ENCODE results near the gene IFT172.

The IFT172 gene

DNA sequence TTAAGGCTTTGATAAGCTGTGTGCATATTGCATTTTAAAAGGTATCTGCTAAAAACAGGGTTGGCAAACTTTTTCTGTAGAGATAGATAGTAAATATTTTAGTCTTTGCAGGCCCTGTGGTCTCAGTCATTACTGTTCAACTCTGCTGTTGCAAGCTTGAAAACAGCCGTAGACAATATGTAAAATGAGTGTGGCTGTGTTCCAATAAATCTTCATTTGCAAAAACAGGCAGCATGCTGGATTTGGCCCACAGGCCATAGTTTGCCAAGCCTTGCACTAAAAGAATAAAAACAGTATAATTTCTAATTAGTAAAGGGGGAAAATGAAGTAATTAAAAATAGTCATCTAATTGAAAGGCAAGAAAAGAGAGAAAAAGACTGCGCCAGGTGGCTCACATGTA lies 42.4 kb upstream of the IFT172 start:
- no peaks in the 10 kb centered on the region for H3K9me3 ChIP-seq (ENCODE audit: control insufficient read depth, insufficient read depth, low read length)
- no peaks in the 10 kb centered on the region for H3F3A ChIP-seq (ENCODE audit: control insufficient read depth, insufficient read depth)
- H3K4me1 ChIP-seq (ENCODE audit: control insufficient read depth, low read length): no peaks in the 10 kb centered on the region
- H3K27me3 ChIP-seq (ENCODE audit: control insufficient read depth, low read length): peaks cover 8% of the 10 kb centered on the region
- no peaks in the 10 kb centered on the region for H3K36me3 ChIP-seq (ENCODE audit: control insufficient read depth, low read length)
- H3K79me2 ChIP-seq (ENCODE audit: control insufficient read depth, low read length): no peaks in the 10 kb centered on the region
- no peak overlapping the region for H3K4me2 ChIP-seq (ENCODE audit: low read length)
- TF ChIP-seq, protein P1, sequence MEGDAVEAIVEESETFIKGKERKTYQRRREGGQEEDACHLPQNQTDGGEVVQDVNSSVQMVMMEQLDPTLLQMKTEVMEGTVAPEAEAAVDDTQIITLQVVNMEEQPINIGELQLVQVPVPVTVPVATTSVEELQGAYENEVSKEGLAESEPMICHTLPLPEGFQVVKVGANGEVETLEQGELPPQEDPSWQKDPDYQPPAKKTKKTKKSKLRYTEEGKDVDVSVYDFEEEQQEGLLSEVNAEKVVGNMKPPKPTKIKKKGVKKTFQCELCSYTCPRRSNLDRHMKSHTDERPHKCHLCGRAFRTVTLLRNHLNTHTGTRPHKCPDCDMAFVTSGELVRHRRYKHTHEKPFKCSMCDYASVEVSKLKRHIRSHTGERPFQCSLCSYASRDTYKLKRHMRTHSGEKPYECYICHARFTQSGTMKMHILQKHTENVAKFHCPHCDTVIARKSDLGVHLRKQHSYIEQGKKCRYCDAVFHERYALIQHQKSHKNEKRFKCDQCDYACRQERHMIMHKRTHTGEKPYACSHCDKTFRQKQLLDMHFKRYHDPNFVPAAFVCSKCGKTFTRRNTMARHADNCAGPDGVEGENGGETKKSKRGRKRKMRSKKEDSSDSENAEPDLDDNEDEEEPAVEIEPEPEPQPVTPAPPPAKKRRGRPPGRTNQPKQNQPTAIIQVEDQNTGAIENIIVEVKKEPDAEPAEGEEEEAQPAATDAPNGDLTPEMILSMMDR (IDR thresholded peaks at IDR 0.05; ENCODE audit: low read depth, low read length, poor library complexity, severe bottlenecking): no peak
- no peak for TF ChIP-seq EZH2phosphoT487 (IDR thresholded peaks at IDR 0.05; ENCODE audit: borderline replicate concordance, low read length)
- no peaks in the 10 kb centered on the region for H3K9me2 ChIP-seq (replicated peaks; ENCODE audit: control insufficient read depth, low read length)
- H4K20me1 ChIP-seq (ENCODE audit: control insufficient read depth, insufficient read depth, low read depth, low read length): no peaks in the 10 kb centered on the region
- H3K27ac ChIP-seq (ENCODE audit: low read depth, low read length): no peak overlapping the region
- H3K4me3 ChIP-seq (ENCODE audit: low read length): no peak overlapping the region

DNA sequence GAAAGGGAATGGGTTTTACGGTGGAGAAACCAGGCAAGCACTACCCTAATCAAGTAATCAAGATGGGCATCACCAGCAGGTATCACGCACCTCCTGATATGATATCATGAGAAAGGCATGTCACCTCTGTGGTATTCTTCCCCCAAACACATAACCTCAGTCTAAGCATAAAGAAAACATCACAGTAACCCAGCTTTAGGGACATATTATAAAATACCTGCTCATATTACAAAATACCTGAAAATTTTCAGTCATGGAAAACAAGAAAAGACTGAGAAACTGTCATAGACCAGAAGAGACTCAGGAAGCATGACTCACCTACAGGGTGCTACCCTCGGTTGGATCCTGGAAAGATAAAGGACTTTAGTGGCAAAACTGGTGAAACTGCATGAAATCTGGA lies 37.6 kb upstream of the IFT172 start:
- Histone ChIP-seq H3K27ac (ENCODE audit: low read depth, low read length) (no peak overlapping the region), H3F3A (ENCODE audit: control insufficient read depth, insufficient read depth) (no peaks in the 10 kb centered on the region), H3K9me2 (replicated peaks; ENCODE audit: control insufficient read depth, low read length) (no peaks in the 10 kb centered on the region), H3K9me3 (ENCODE audit: control insufficient read depth, insufficient read depth, low read length) (no peaks in the 10 kb centered on the region), H3K27me3 (ENCODE audit: control insufficient read depth, low read length) (0 out of 2 replicates have a peak, but pooled peaks cover 3% of the 10 kb centered on the region), H3K4me1 (ENCODE audit: control insufficient read depth, low read length) (no peaks in the 10 kb centered on the region), H4K20me1 (ENCODE audit: control insufficient read depth, insufficient read depth, low read depth, low read length) (no peaks in the 10 kb centered on the region), H3K36me3 (ENCODE audit: control insufficient read depth, low read length) (no peaks in the 10 kb centered on the region), H3K4me3 (ENCODE audit: low read length) (no peak overlapping the region), H3K4me2 (ENCODE audit: low read length) (no peak overlapping the region), H3K79me2 (ENCODE audit: control insufficient read depth, low read length) (no peaks in the 10 kb centered on the region)
- TF ChIP-seq, protein P1 (IDR thresholded peaks at IDR 0.05; ENCODE audit: low read depth, low read length, poor library complexity, severe bottlenecking): no peak
- no peak for TF ChIP-seq EZH2phosphoT487 (IDR thresholded peaks at IDR 0.05; ENCODE audit: borderline replicate concordance, low read length)

- TF ChIP-seq, protein P1 (IDR thresholded peaks at IDR 0.05; ENCODE audit: low read depth, low read length, poor library complexity, severe bottlenecking): no peak
- TF ChIP-seq EZH2phosphoT487 (IDR thresholded peaks at IDR 0.05; ENCODE audit: borderline replicate concordance, low read length): no peak
- Histone ChIP-seq H3K27ac (ENCODE audit: low read depth, low read length) (no peak overlapping the region), H3F3A (ENCODE audit: control insufficient read depth, insufficient read depth) (no peaks in the 10 kb centered on the region), H3K4me2 (ENCODE audit: low read length) (no peak overlapping the region), H3K36me3 (ENCODE audit: control insufficient read depth, low read length) (no peaks in the 10 kb centered on the region), H3K9me3 (ENCODE audit: control insufficient read depth, insufficient read depth, low read length) (no peaks in the 10 kb centered on the region), H3K79me2 (ENCODE audit: control insufficient read depth, low read length) (no peaks in the 10 kb centered on the region), H3K27me3 (ENCODE audit: control insufficient read depth, low read length) (no peaks in the 10 kb centered on the region), H3K4me1 (ENCODE audit: control insufficient read depth, low read length) (no peaks in the 10 kb centered on the region), H3K9me2 (replicated peaks; ENCODE audit: control insufficient read depth, low read length) (no peaks in the 10 kb centered on the region), H4K20me1 (ENCODE audit: control insufficient read depth, insufficient read depth, low read depth, low read length) (no peaks in the 10 kb centered on the region), H3K4me3 (ENCODE audit: low read length) (no peak overlapping the region)
Measured at GRCh38 chr2:27522400-27522945, 32.9 kb upstream of the IFT172 start.

Data from DOHH2 (cell line).